ENCODE measurements around the gene CLPSL1.

GRCh38 chr6:35781290-35781689, 471 bp downstream of the CLPSL1 start:
- TF ChIP-seq EZH2 (IDR thresholded peaks at IDR 0.05; ENCODE audit: low read depth, unreplicated experiment), result no peak
- no peak for TF ChIP-seq POLR2AphosphoS5 (IDR thresholded peaks at IDR 0.05; ENCODE audit: low read depth)
- no peak for TF ChIP-seq EZH2phosphoT487 (IDR thresholded peaks at IDR 0.05; ENCODE audit: unreplicated experiment)
- no peak for TF ChIP-seq CTCF (conservative IDR thresholded peaks at IDR 0.05; ENCODE audit: low read depth in 2 of 2)
- no peak for TF ChIP-seq ZNF331 (CRISPR knock-in tag; IDR thresholded peaks at IDR 0.05; ENCODE audit: low read depth)

Measured in GM23338 (cell line).